SK-N-DZ (cell line): Measurements from ENCODE around the gene PRRT1. TPM values are rescaled to one million over a fixed set of nuclear protein-coding genes. Genes with fewer than 3 reads are reported as not detected.
"Not testable (repeated sequence)": the region's sequence is repeated elsewhere in the genome, so short reads cannot be mapped to it uniquely, and the experiment has no call there.

Source experiments
- DNase-seq: peaks from one replicate; pipeline ENCODE4 v3.0.0-alpha.2; 2015; ENCODE audit warnings: low spot score
- polyA plus RNA-seq, 2 experiments: library from polyadenylated mRNA; depleted of rRNA; stranded (reverse); fragments of >200 nt; gene quantifications; 2 replicates each; pipeline ENCODE4 v1.2.3, GENCODE V29; 2014

Gene PRRT1
- polyA plus RNA-seq (2014; cell fraction: cytosol; rRNA removed): 0.37 TPM in 1 of 2 replicates, not detected in the other
- 0.25 and 1.9 TPM in 2 replicates for polyA plus RNA-seq (2014; cell fraction: nucleus; rRNA removed)

- DNase-seq: peak; percentile 33
Observed at GRCh38 chr6:32151863-32152768, at the start of gene PRRT1. TSS of gene PRRT1 (minus strand) at chr6:32151939. CDS start at chr6:32151827, 112 bp downstream.

GRCh38 chr6:32200711-32201475, 49.2 kb upstream of the PRRT1 start:
- DNase-seq: no peak

DNA sequence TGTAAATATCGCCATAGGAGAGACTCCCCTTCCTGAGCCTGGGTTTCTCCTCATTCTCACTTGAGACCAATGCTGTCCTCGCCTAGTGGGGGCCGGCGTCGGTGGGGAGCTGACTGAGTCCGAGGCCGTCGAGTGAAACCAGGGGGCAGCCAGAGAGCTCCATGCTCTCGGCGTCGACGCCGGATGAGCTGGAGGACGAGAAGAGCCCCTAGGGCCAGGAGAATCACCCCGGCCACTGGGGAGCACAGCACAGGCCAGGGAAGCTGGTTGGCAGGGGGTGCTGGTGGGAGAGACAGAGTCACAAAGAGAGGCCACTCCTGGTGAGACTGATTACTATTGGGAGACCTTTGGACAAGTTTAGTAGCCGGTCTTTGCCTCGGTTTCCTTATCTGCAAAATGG, 47.1 kb upstream of the PRRT1 start:
- DNase-seq: no peak

DNA sequence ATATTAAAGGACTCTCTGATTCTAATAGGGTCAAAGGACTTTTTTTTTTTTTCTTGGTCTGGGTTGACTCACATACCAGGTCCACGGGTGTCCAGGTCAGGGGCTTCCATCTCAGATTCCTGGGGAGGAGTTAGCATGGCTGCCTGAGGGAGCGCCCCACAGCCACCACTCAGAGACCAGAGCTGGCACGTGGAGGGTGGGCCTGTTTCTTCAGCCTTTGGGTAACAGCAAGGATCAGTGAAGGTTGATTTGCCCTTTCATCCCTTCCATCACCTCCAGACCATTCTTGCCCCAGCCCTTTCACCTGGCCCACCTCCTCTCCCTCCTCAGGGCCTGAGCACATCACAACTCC, 46.6 kb upstream of the PRRT1 start:
- DNase-seq: no peak

GRCh38 chr6:32196682-32197616, 45.2 kb upstream of the PRRT1 start:
- DNase-seq: peak; percentile 45

GRCh38 chr6:32195902-32196681, 44.4 kb upstream of the PRRT1 start:
- peak; percentile 88 for DNase-seq

DNA sequence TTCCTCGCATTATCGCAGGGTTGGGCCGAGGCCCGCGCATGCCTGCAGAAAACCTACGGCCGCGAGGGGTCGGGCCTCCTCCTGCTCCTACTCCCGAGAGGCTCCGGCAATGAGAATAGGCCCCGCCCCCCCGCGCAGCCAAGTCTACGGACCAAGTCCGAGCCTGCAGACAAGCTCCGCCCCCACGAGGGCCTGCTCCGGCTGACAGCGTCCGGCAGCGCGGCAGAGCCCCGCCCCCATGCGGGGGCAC, 43.8 kb upstream of the PRRT1 start:
- peak; percentile 99 for DNase-seq

DNA sequence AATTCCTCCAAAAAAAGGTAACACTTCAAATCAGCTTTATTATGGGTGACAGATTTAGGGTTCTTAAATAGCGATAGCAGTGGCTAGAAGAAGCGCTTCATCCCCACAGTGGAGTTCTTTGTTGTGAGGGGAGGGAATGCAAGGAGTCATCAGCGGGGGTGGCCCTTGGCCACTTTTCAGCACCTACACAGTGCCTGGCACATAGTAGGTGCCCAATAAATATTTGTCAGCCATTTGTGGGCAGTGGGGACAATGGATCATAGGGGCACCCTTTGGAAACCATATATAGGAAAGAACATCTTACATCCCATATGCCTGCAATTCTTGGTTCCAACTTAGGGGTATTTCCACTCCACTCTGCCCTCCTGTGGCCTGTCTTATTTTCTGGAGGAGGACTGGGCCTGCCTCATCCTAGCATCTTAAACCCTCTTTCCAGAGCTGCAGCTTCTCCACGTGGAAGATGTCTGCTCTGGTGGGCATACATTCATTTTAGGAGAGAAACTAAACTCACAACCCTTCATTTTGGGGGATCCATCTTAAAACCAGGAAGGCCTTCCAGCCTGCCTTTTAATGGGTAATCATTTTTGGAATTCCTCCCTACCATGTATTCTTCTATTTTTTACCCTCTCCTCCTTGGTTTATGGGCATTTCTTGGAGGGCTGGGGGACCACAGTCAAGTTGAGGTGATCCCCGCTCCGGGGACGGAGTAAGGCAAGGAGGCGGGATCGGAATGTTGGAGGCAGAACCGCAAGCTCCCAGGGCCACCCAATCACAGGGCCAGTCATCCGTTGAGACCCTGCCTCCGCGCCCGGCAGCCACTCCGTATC, 43.3 kb upstream of the PRRT1 start:
- DNase-seq: peak; percentile 72

- no peak for DNase-seq
Observed at GRCh38 chr6:32194388-32194787, 42.6 kb upstream of the PRRT1 start.

- DNase-seq: not testable (repeated sequence)
Observed at GRCh38 chr6:32193096-32193495, 41.4 kb upstream of the PRRT1 start.

GRCh38 chr6:32192608-32193039, 40.9 kb upstream of the PRRT1 start, which contains the start of gene GPSM3:
TSS of gene GPSM3 (minus strand) at chr6:32192643. CDS start at chr6:32192513, 130 bp downstream.
- DNase-seq: no peak

- DNase-seq: no peak
Observed at GRCh38 chr6:32191696-32192607, 40.2 kb upstream of the PRRT1 start.

- DNase-seq: no peak
Observed at GRCh38 chr6:32190911-32191677, 39.4 kb upstream of the PRRT1 start.

DNA sequence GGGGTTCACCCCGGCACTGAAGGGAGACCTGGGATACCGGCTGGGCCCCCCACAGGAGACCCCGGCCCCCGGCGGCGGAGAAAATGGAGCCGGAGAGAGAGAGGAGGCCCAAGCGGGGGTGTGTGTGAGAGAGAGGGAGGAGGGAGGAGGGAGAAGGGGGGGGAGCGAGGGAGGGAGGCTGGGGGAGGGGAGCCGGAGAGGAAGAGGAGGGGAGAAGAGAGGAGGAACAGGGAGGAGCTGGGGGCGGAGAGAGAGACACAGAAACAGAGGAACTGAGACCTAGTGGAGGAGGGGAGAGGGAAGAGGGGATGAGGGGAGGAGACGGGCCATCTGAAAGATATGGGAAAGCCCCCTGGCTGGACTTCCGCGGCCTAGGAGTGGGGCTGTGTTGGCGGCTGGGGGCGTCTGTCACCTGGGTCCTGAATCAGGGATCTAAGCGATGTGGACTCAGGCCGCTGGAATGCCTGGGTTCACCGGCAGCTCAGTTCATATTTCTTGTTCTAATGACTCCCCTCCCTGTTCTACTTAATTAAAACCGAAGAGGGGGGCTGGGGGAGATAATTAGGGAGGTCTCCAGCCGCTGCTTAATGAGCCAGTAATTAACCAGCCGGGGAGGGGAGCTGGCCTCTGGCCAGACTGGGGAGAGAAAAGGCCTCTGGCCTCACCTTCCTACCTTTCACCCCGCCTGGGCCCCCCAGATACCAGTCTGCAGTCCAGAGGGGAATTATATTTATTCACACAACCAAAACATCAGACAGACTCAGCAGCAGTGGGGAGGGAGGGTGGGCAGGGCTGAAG, 38.5 kb upstream of the PRRT1 start, which contains the start of gene PBX2:
PBX2 (minus strand) TSS at position 149 of the 798 bp plus-strand sequence. CDS start 287 bp downstream, outside the sequence.
- peak; percentile 96 for DNase-seq

- DNase-seq: no peak
Observed at GRCh38 chr6:32189742-32190053, 38.0 kb upstream of the PRRT1 start.

GRCh38 chr6:32189069-32189741, 37.5 kb upstream of the PRRT1 start:
- no peak for DNase-seq
